Measurements from ENCODE around the gene PSMB5.

GRCh38 chr14:23017091-23017490, 17.6 kb downstream of the PSMB5 start:
- TF ChIP-seq CTCF (IDR thresholded peaks at IDR 0.05) (no peak), POLR2A (IDR thresholded peaks at IDR 0.05) (no peak), POLR2AphosphoS5 (IDR thresholded peaks at IDR 0.05) (no peak)
